ENCODE data around the gene C7orf25.

C7orf25 gene

DNA sequence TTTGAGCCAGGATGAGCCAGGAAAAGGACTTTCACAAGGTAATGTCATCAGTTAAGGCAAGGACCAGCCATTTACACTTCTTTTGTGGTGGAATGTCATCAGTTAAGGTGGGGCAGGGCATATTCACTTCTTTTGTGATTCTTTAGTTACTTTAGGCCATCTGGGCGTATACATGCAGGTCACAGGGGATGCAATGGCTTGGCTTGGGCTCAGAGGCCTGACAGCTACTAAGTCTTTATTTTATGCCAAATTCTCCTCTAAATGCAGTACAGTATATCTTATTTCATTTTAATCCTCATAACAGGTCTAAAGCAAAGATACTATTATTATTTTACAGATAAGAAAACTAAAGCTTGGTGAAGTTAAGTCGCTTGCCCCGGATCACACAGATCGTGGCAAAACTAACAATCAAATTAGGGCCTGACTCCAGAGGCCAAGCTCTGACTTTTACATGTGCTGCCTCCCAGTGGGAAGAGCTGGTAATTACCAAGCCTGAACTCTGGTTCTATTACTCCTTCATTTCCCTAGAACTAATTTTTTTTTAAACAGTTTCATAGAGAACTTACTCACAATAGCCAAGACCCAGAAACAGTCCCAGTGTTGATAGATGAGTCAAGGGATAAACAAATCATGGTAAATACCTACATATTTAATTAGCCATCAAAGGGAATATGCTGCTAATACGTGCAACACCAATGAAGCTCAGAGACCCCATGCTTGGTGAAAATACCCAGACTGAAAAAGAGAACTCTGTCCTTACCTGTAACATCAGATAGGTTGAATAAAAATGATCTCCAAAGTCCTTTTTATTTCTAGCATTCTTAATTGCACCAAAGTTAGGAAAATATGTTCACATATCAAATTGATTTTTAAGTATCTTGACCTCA, 35.4 kb downstream of the C7orf25 start:
- DNase-seq, result peak; percentile 26

DNA sequence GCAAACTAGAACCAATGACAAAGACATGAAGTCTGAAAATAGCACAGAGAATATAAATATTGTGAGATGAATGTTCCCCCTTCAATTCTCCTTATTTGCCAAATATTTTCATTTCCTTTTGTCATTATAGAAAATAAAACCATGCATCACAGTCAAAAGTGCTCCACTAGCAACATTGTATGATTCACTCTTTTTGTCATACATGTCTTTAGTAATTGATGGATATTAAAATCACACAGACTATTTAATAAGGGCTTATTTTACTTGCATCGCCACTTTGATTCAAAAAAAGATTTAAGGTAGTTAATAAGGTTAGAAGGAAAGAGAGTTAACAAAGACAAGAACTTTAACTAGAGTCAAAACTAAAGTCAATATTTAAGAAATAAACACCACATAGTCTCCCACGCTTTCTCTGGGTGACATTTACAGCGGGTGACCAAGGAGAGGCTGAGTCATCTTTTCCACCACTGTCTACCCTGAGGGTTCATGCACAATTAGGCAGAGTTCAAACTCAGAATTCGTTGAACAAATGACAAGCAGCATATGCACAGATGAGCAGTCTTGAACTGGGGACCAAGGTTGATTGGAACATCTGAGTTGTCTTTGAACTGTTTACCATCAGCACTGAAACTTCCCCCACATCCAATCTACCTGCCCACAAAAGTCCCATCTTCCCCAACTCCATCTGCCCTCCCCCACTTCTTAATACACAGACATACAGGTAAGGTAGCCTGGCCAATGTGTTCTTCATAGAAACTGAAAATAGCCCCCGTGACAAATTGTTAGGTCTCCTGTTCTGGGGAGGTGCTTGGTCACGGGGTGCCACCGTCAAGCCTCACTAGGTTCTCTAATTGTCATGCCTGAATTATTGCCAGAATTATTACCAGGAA, 42.5 kb downstream of the C7orf25 start:
- DNase-seq, result no peak

- DNase-seq, result no peak
Observed at GRCh38 chr7:42868480-42868879, 43.4 kb downstream of the C7orf25 start.

Data from GOT3 (cell line).